Kidney (tissue), 14 donors: ENCODE data around the gene ZNF493. TPM values are rescaled to one million over a fixed set of nuclear protein-coding genes. Genes with fewer than 3 reads are reported as not detected.

Experiments
- DNase-seq, 5 donors: peaks; one replicate each; pipeline ENCODE4 v3.0.0-alpha.2; 2013 to 2020
- FAIRE-seq: peaks from 2 replicates; lab custom pipeline; 2012; peaks lifted over from hg19 to GRCh38; lab: Jason Lieb, UNC
- H3K27ac ChIP-seq, 2 donors: one replicate each; pipeline ENCODE4 v1.7.0; 2013; ENCODE audit warnings: low read depth in 2 of 2, low read length in 2 of 2, inconsistent platforms in 1 of 2
- H3K27me3 ChIP-seq: one replicate; pipeline ENCODE4 v1.7.1; 2013; ENCODE audit warnings: low read length, inconsistent platforms; ENCODE audit not compliant: control insufficient read depth, insufficient read depth
- H3K36me3 ChIP-seq, 3 donors: one replicate each; pipeline versions ENCODE4 v1.7.0 to v1.7.1; 2013; ENCODE audit warnings: low read length in 3 of 3, control low read depth in 1 of 3, inconsistent platforms in 1 of 3; ENCODE audit not compliant: insufficient read depth in 3 of 3, control insufficient read depth in 2 of 3
- H3K4me1 ChIP-seq, 3 donors: one replicate each; pipeline versions ENCODE4 v1.7.0 to v1.7.1; 2013; ENCODE audit warnings: low read length in 3 of 3, inconsistent platforms in 1 of 3, low read depth in 1 of 3; ENCODE audit not compliant: control insufficient read depth in 2 of 3, insufficient read depth in 2 of 3
- H3K4me3 ChIP-seq, 3 donors: one replicate each; pipeline versions ENCODE4 v1.7.0 to v1.8.1; 2013; ENCODE audit warnings: low read length in 3 of 3, control low read depth in 1 of 3, inconsistent platforms in 1 of 3
- H3K9ac ChIP-seq, 3 donors: one replicate each; pipeline versions ENCODE4 v1.7.0 to v1.7.1; 2013; ENCODE audit warnings: low read length in 3 of 3, control low read depth in 1 of 3, inconsistent platforms in 1 of 3
- H3K9me3 ChIP-seq, 3 donors: one replicate each; pipeline versions ENCODE4 v1.7.0 to v1.7.1; 2013; ENCODE audit warnings: low read length in 3 of 3, control low read depth in 1 of 3, inconsistent platforms in 1 of 3; ENCODE audit not compliant: control insufficient read depth in 2 of 3, insufficient read depth in 1 of 3
- intact Hi-C: fragments of 100-400 bp; cut with DNase I; formaldehyde crosslinking; loops from one replicate; pipeline ENCODE4 v1.11.1; 2022
- polyA plus RNA-seq: library from polyadenylated mRNA; stranded (reverse); fragments of 350-450 nt; fragmentation: Illumina TruSeq; extraction: RNeasy Lipid Tissue Mini Kit (QIAGEN cat#74804); gene quantifications from one replicate; pipeline ENCODE4 v1.2.3, GENCODE V29; 2014; ENCODE audit warnings: low read depth, low replicate concordance; ENCODE audit not compliant: insufficient read depth
- total RNA-seq: library from RNA; stranded (reverse); fragmentation: NEBNext Ultra II Directional; extraction: Animal tissue kit (Norgen Biotek cat#: 25700); gene quantifications from one replicate; pipeline ENCODE4 v1.2.1, GENCODE V29; 2021
- TF ChIP-seq, protein P1 (sequence below): IDR thresholded peaks from 3 replicates; pipeline ENCODE4 v1.5.1; 2012; ENCODE audit warnings: mild to moderate bottlenecking, moderate library complexity, borderline replicate concordance; ENCODE audit not compliant: insufficient read depth; ENCODE audit errors: extremely low read depth
- donor health status: control.
- donor health status: control.
- donor health status: control.
- donor health status: control.
- donor health status: control.
- donor health status: DM: yes; HTN: yes; CAD: no.
- donor health status: Normal renal cell carcinoma (clear cell type).

Gene ZNF493
- total and polyA plus RNA-seq, 2 donors from 2014 or later = 7.1 to 26.7 TPM

DNA sequence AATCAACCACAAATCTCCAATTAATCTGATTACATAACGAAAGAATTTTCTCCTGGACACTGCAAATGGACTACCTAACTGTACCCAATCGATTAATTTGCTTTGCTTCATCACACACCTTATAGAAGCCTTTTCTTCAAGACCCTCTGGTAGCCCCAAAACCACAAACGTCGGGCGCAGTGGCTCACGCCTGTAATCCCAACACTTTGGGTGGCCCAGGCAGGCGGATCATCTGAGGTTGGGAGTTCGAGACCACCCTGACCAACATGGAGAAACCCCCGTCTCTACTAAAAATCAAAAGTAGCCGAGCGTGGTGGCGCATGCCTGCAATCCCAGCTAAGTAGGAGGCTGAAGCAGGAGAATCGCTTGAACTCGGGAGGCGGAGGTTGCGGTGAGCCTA lies 65.6 kb downstream of the ZNF493 start:
- H3K4me3 ChIP-seq = no peak overlapping the region
- no peaks in the 10 kb centered on the region for H3K36me3 ChIP-seq
- H3K27ac ChIP-seq = no peak overlapping the region
- intact Hi-C loops = no loop called here
- TF ChIP-seq, protein P1, sequence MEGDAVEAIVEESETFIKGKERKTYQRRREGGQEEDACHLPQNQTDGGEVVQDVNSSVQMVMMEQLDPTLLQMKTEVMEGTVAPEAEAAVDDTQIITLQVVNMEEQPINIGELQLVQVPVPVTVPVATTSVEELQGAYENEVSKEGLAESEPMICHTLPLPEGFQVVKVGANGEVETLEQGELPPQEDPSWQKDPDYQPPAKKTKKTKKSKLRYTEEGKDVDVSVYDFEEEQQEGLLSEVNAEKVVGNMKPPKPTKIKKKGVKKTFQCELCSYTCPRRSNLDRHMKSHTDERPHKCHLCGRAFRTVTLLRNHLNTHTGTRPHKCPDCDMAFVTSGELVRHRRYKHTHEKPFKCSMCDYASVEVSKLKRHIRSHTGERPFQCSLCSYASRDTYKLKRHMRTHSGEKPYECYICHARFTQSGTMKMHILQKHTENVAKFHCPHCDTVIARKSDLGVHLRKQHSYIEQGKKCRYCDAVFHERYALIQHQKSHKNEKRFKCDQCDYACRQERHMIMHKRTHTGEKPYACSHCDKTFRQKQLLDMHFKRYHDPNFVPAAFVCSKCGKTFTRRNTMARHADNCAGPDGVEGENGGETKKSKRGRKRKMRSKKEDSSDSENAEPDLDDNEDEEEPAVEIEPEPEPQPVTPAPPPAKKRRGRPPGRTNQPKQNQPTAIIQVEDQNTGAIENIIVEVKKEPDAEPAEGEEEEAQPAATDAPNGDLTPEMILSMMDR = no peak
- no peaks in the 10 kb centered on the region for H3K4me1 ChIP-seq
- no peak overlapping the region for H3K9ac ChIP-seq
- peaks cover 0 to 2% (median 0%) of the 10 kb centered on the region in 3 donors for H3K9me3 ChIP-seq
- DNase-seq (no peak), FAIRE-seq (no peak)
- H3K27me3 ChIP-seq = no peaks in the 10 kb centered on the region

DNA sequence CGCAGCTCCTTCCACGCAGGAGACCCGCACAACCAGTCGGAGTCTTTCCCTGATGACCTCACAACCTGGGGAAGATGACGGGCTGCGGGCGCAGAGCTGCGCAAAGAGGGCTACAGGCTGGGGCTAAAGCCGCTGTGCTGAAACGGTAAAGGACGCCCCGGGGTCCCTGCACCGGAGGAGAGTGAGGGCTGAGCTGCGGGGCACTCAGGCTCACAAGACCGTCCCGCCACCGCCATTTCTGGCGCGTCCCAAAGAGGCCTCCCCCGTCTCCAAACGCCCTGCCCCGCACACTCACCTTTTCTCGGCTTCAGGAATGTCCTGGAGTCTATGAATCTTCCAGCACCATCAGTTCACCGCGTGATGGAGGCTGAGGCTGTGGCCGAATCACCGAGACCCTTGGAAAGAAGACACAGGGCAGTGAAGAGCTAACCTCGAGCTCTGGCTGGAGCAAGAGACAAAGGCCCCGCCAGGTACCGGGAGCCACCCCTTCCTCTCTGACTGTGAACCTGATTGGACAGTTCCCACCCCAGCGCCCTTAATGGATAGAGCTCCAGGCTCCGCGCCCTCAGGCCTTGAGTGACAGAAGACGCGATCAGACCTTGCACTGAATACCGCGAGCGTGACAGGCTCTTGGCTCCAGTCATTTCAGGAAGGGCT lies 66.6 kb downstream of the ZNF493 start:
- FAIRE-seq = no peak
- peak overlapping the region in 2 of 3 donors; percentile 19 to 78 for H3K9ac ChIP-seq

DNA sequence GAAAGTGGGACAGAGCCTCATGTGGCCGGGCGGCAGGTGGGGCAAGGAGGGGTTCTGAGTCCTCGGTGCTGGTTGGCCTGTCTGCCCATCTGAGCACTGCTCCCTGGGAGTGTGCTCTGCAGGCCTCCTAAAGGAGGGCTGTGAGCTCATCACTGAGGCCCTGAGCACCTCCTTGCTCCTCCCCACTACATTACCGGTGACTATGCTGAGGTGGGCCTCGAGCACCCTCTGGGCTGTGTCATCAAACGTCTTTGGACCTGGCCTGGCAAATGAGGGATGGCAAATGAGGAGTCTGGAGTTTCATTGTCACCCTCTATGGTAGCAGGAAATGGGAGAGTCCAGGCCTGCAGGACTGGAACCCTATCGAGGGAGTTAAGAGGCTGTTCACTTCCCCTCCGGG lies 69.7 kb downstream of the ZNF493 start:
- no peaks in the 10 kb centered on the region for H3K9me3 ChIP-seq
- FAIRE-seq = no peak
- DNase-seq = no peak
- H3K4me1 ChIP-seq = no peaks in the 10 kb centered on the region
- H3K9ac ChIP-seq = no peak overlapping the region
- no peaks in the 10 kb centered on the region for H3K36me3 ChIP-seq
- H3K4me3 ChIP-seq = no peak overlapping the region
- H3K27me3 ChIP-seq = no peaks in the 10 kb centered on the region
- TF ChIP-seq, protein P1 = no peak
- H3K27ac ChIP-seq = no peak overlapping the region
- intact Hi-C loops = no loop called here

More for the DNA sequence above, 66.6 kb downstream of the ZNF493 start:
- H3K9me3 ChIP-seq = no peaks in the 10 kb centered on the region
- H3K4me1 ChIP-seq = no peaks in the 10 kb centered on the region
- TF ChIP-seq, protein P1 = no peak
- intact Hi-C loops = no loop called here
- peak in 4 of 5 donors; percentile 93 to 96 (median 94) for DNase-seq
- no peaks in the 10 kb centered on the region for H3K27me3 ChIP-seq
- H3K36me3 ChIP-seq = no peaks in the 10 kb centered on the region
- no peak overlapping the region for H3K27ac ChIP-seq
- peak overlapping the region; percentile 43 to 77 (median 45) for H3K4me3 ChIP-seq
